K562 (cell line): Measurements from ENCODE around the gene SLX9. TPM values are rescaled to one million over a fixed set of nuclear protein-coding genes. Genes with fewer than 3 reads are reported as not detected.
"Not testable (repeated sequence)": the region's sequence is repeated elsewhere in the genome, so short reads cannot be mapped to it uniquely, and the experiment has no call there.

ENCODE experiments used
- ATAC-seq: fragments of 200-7000 bp; cut with Tn5 transposase; 3 replicates; pipeline ENCODE4 v1.9.1; 2020; ENCODE audit warnings: moderate library complexity
- BruUV-seq: library from RNA; stranded (reverse); fragments of 400-500 nt; replicated peaks from 2 replicates; lab custom pipeline; 2021; lab: Mats Ljungman, UMichigan
- CTCF ChIA-PET: fragments of 300-600 bp; formaldehyde crosslinking; extraction: SDS; loops from one replicate; lab custom pipeline; 2021; ENCODE audit warnings: low intra/inter-chr PET ratio; lab: Yijun Ruan, JAX
- POLR2A ChIA-PET: fragments of 300-600, 350-650 bp; sonication (Branson Sonifier 250); formaldehyde crosslinking; extraction: SDS; loops from one replicate; lab custom pipeline; 2021; ENCODE audit warnings: antibody characterized with exemption, inconsistent platforms; lab: Yijun Ruan, JAX
- DNase-seq, 4 experiments: peaks; one replicate each; pipeline versions ENCODE4 v3.0.0 to v3.0.0-alpha.2; 2011 to 2018; ENCODE audit warnings: low spot score in 3 of 4, mixed read lengths in 3 of 4; ENCODE audit errors: extremely low read depth in 1 of 4
- FAIRE-seq: peaks from 2 replicates; lab custom pipeline; 2011; peaks lifted over from hg19 to GRCh38; lab: Jason Lieb, UNC
- H2AFZ ChIP-seq: 2 replicates; pipeline ENCODE4 v1.6.0; 2011; ENCODE audit warnings: low read depth, low read length, control low read depth, inconsistent platforms
- H3K27ac ChIP-seq: fragments of 200-600 bp; 3 replicates; pipeline ENCODE4 v1.8.0; 2011; ENCODE audit warnings: low read depth, mild to moderate bottlenecking, control low read depth, inconsistent platforms, low read length, moderate library complexity, mixed read lengths; ENCODE audit errors: extremely low read depth
- H3K27me3 ChIP-seq, 2 experiments: fragments of 300-600 bp in 1 of 2; 2 replicates in 1 of 2; 3 replicates in 1 of 2; pipeline versions ENCODE4 v1.6.0 to v1.8.0; 2011; ENCODE audit warnings: inconsistent platforms in 2 of 2, low read length in 2 of 2, mild to moderate bottlenecking in 1 of 2, mixed read lengths in 1 of 2, moderate library complexity in 1 of 2; ENCODE audit not compliant: control insufficient read depth in 2 of 2, insufficient read depth in 2 of 2
- H3K36me3 ChIP-seq: fragments of 300-600 bp; 3 replicates; pipeline ENCODE4 v1.8.0; 2011; ENCODE audit warnings: mild to moderate bottlenecking, low read length, inconsistent platforms; ENCODE audit not compliant: control insufficient read depth, insufficient read depth
- H3K4me1 ChIP-seq, 2 experiments: fragments of 200-600 bp in 1 of 2; replicated peaks in 1 of 2; 2 replicates in 1 of 2; 3 replicates in 1 of 2; pipeline versions ENCODE4 v1.5.1 to v1.8.0; 2011; ENCODE audit warnings: inconsistent platforms in 2 of 2, low read length in 2 of 2, mild to moderate bottlenecking in 1 of 2, mixed read lengths in 1 of 2, moderate library complexity in 1 of 2; ENCODE audit not compliant: control insufficient read depth in 2 of 2, insufficient read depth in 2 of 2
- H3K4me2 ChIP-seq: 2 replicates; pipeline ENCODE4 v1.6.1; 2011; ENCODE audit warnings: low read length, control low read depth, inconsistent platforms, mixed read lengths; ENCODE audit not compliant: insufficient read depth
- H3K4me3 ChIP-seq: fragments of 200-600 bp; sonication (generic), shearing (Covaris generic); 2 replicates; pipeline ENCODE4 v1.5.1; 2016; ENCODE audit warnings: control low read depth, inconsistent platforms
- H3K79me2 ChIP-seq: fragments of 200-600 bp; 3 replicates; pipeline ENCODE4 v1.8.0; 2011; ENCODE audit warnings: low read length, inconsistent platforms; ENCODE audit not compliant: control insufficient read depth, insufficient read depth
- H3K9ac ChIP-seq, 2 experiments: 2 replicates each; pipeline versions ENCODE4 v1.6.0 to v1.6.1; 2011; ENCODE audit warnings: low read depth in 2 of 2, low read length in 2 of 2, control low read depth in 1 of 2, inconsistent platforms in 1 of 2, mild to moderate bottlenecking in 1 of 2, mixed read lengths in 1 of 2; ENCODE audit not compliant: insufficient read depth in 1 of 2
- H3K9me1 ChIP-seq: one replicate; pipeline ENCODE4 v1.6.0; 2011; ENCODE audit warnings: inconsistent platforms, mild to moderate bottlenecking, low read length, moderate library complexity; ENCODE audit not compliant: control insufficient read depth, insufficient read depth
- H3K9me3 ChIP-seq: replicated peaks from 2 replicates; pipeline ENCODE4 v1.5.1; 2011; ENCODE audit warnings: low read depth, low read length, inconsistent platforms; ENCODE audit not compliant: control insufficient read depth, insufficient read depth
- H4K20me1 ChIP-seq: replicated peaks from 2 replicates; pipeline ENCODE4 v1.6.1; 2011; ENCODE audit warnings: low read length, inconsistent platforms, mixed read lengths; ENCODE audit not compliant: control insufficient read depth, insufficient read depth
- ARID1B ChIP-seq: fragments of 450-650 bp; IDR thresholded peaks from 2 replicates; pipeline ENCODE4 v1.6.1; 2016; ENCODE audit warnings: antibody characterized with exemption, mild to moderate bottlenecking, inconsistent platforms
- RB1 ChIP-seq: fragments of 450-650 bp; IDR thresholded peaks from 2 replicates; pipeline ENCODE4 v1.6.1; 2017; ENCODE audit warnings: low read depth, mild to moderate bottlenecking
- WGBS: fragments of 100-300 bp; shearing (Covaris generic); methylation state at CpG from one replicate; pipeline ENCODE4 v1.1.6; 2016; ENCODE audit warnings: low coverage, mixed read lengths; ENCODE audit not compliant: insufficient coverage; ENCODE audit errors: missing lambda C conversion rate; 5-methylcytosine and 5-hydroxymethylcytosine counted together
- in situ Hi-C: fragments of 300-500 bp; cut with MboI; formaldehyde crosslinking; loops from 4 replicates; pipeline ENCODE4 v1.15.0; 2018; ENCODE audit warnings: inconsistent platforms, mixed read lengths
- intact Hi-C: fragments of 100-400 bp; cut with micrococcal nuclease; formaldehyde crosslinking; loops from 2 replicates; pipeline ENCODE4 v1.14.2; 2022
- polyA plus RNA-seq, 8 experiments: library from polyadenylated mRNA; depleted of rRNA in 4 of 8; stranded (reverse) in 5 of 8; unstranded in 3 of 8; fragments of >200 nt; fragmentation: Nextera tagmentation in 2 of 8; fragmentation: Illumina TruSeq in 1 of 8; extraction: Ambion mirVana in 2 of 8; extraction: Trizol in 1 of 8; gene quantifications; 2 replicates each; pipeline versions ENCODE4 v1.2.1 to v1.2.3, GENCODE V29; 2011 to 2014; ENCODE audit warnings: inconsistent platforms in 1 of 8, missing spikeins in 1 of 8
- total RNA-seq, 7 experiments: library from RNA; depleted of rRNA in 6 of 7; stranded (reverse); fragments of >200 nt in 6 of 7; fragmentation: Illumina TruSeq in 2 of 7; extraction: Trizol in 2 of 7; gene quantifications; 2 replicates each; pipeline versions ENCODE4 v1.2.1 to v1.2.3, GENCODE V29; 2011 to 2021; ENCODE audit warnings: low replicate concordance in 1 of 7

SLX9 gene
- total and polyA plus RNA-seq, 9 of the 15 experiments (the other 6 are each of a cell fraction or from before 2014, with no cell fraction given), result 1.2 to 75.5 (median 16.5) TPM

DNA sequence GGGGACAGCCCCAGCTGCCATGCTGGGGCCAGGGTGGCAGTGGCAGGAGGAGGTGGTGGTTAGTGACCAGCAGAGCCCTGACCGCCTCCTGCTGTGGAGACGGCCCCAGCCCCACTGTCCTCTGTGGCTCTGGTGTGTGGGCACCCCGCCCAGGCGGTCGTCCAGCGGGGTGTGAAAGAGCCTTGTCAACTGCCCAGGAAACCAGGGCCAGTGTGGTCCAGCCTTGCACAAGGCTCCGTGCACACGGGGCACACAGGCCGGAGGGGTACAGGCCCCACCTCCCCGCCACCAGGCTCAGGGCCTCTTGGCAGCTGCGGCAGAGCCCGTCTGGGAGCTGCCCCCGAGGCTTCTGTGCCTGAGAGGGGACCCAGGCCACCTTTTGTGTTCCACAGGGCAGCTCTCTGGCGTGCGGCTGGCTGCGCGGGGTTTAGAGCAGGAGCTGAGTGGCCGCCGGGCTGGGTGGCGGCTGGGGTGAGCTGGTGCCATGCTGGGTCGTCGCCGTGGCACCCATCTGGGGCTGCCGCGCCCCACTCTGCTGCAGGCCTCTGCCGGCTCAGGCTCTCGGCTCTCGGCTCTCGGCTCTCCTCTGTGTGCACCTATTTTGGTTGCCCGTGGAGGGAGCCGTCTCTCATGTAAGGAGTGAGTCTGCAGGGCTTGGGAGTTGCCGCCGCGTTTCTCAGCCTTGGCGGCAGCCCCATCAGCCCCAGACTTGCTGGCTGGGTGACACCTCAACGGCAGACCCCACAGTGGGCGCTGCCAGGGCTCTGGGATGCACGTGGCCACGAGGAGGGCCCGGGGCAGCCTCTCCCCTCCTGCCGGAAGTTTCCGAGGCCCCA, 36.1 kb downstream of the SLX9 start:
- no peaks in the 10 kb centered on the region for H3K9me3 ChIP-seq
- intact Hi-C loops (no loop called here), in situ Hi-C loops (no loop called here)
- H4K20me1 ChIP-seq, result no peaks in the 10 kb centered on the region
- FAIRE-seq (no peak), DNase-seq (no peak), ATAC-seq (no peak)
- H3K79me2 ChIP-seq, result no peaks in the 10 kb centered on the region
- no peaks in the 10 kb centered on the region for H3K27me3 ChIP-seq
- no peak overlapping the region; a peak in 1 of 4 replicates for H3K9ac ChIP-seq
- H3K9me1 ChIP-seq, result no peaks in the 10 kb centered on the region
- peaks cover 67% of the 10 kb centered on the region; the same call in 2 of the 3 replicates for H3K36me3 ChIP-seq
- H3K4me2 ChIP-seq, result no peak overlapping the region
- no TSS peak for BruUV-seq
- POLR2A ChIA-PET, result interaction anchor here (0.6 kb wide), 1 partner anchor 286 kb away, joined by 3 read pairs; no protein-coding TSS in a partner anchor
- peaks cover 0 to 63% of the 10 kb centered on the region in 2 experiments; a peak in 2 of 5 replicates for H3K4me1 ChIP-seq
- TF ChIP-seq RB1, result no peak
- TF ChIP-seq ARID1B, result no peak
- no peak overlapping the region for H3K27ac ChIP-seq
- WGBS, result 96% methylated on average over 34 of the region's 42 CpGs
- CTCF ChIA-PET, result no interaction called here
- no peak overlapping the region for H3K4me3 ChIP-seq
- H2AFZ ChIP-seq, result no peak overlapping the region

DNA sequence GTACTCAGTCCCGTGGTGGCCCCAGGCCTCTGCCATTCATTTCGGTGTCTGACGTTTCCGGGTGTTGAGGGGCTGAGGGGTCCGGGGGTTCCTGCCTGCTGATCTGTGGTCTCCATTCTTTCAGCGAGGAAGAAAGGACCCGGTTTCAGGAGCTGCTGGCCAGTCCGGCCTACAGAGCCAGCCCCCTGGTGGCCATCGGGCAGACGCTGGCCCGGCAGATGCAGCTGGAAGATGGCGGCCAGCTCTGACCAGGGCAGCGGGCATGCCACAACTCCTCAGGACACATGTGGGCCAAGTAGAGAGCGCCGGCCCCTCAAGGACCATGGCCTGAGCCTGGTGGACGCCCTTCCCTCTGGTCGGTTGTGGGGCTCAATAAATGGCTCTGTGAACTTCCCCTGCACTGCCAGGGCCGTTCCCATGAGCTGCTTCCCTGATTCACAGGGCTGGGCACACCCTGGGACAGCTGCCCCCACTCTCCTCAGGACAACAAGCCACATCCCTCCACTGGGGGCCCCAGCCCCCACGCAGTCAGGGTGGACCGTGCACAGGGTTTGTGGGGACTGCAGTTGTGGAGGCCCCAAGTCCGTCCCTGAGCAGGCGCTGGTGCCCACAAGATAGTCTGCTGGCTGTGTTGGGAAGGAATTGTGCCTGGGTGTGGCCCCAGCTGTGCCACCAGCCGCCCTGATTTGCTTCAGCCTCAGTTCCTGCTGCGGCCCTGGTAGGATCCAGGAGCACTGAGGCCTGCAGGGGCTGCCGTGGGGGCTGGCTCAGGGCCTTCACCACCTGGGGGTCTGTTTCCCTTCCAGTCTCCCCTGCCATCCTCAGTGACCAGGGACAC, 36.9 kb downstream of the SLX9 start:
- ATAC-seq, intact Hi-C loops, H3K9me1 ChIP-seq, BruUV-seq, H3K27ac ChIP-seq, H3K9ac ChIP-seq, H4K20me1 ChIP-seq, CTCF ChIA-PET, H3K4me2 ChIP-seq, H3K4me3 ChIP-seq, H2AFZ ChIP-seq, H3K9me3 ChIP-seq, FAIRE-seq, DNase-seq, in situ Hi-C loops, H3K79me2 ChIP-seq, H3K27me3 ChIP-seq: not testable (repeated sequence)
- WGBS, result 98% methylated on average over 13 of the region's 25 CpGs
- POLR2A ChIA-PET, result interaction anchor here (0.6 kb wide), 1 partner anchor 285 kb away, joined by 3 read pairs; no protein-coding TSS in a partner anchor
- Histone ChIP-seq H3K4me1 (peaks cover 0 to 61% of the 10 kb centered on the region in 2 experiments; a peak in 2 of 5 replicates), H3K36me3 (peaks cover 60% of the 10 kb centered on the region; the same call in 2 of the 3 replicates)
